Cerebellar cortex (tissue), 1 donor: ENCODE data around the gene ARHGAP24.

Source experiments
- DNase-seq: peaks from one replicate; pipeline ENCODE4 v3.0.0-alpha.2; 2015; ENCODE audit warnings: low spot score

ARHGAP24 gene

GRCh38 chr4:85741381-85741780 lies 266.4 kb downstream of the ARHGAP24 start:
- DNase-seq = peak; percentile 52

- peak; percentile 96 for DNase-seq
Observed at GRCh38 chr4:85741921-85742591, 267.1 kb downstream of the ARHGAP24 start.

- DNase-seq = no peak
Observed at GRCh38 chr4:85744950-85745349, 270.0 kb downstream of the ARHGAP24 start.

GRCh38 chr4:85745939-85746338 lies 271.0 kb downstream of the ARHGAP24 start:
- DNase-seq = no peak

GRCh38 chr4:85747882-85748491 lies 273.0 kb downstream of the ARHGAP24 start:
- peak; percentile 82 for DNase-seq

- no peak for DNase-seq
Observed at GRCh38 chr4:85748654-85749053, 273.7 kb downstream of the ARHGAP24 start.

GRCh38 chr4:85751866-85752265 lies 276.9 kb downstream of the ARHGAP24 start:
- DNase-seq = no peak

GRCh38 chr4:85755285-85755684 lies 280.3 kb downstream of the ARHGAP24 start:
- DNase-seq = no peak

GRCh38 chr4:85756938-85757337 lies 282.0 kb downstream of the ARHGAP24 start:
- DNase-seq = no peak

GRCh38 chr4:85759388-85759787 lies 284.4 kb downstream of the ARHGAP24 start:
- no peak for DNase-seq

GRCh38 chr4:85760511-85760910 lies 285.6 kb downstream of the ARHGAP24 start:
- DNase-seq = no peak

- DNase-seq = no peak
Observed at GRCh38 chr4:85761803-85762528, 287.0 kb downstream of the ARHGAP24 start.

- DNase-seq = no peak
Observed at GRCh38 chr4:85762529-85762871, 287.6 kb downstream of the ARHGAP24 start.

- DNase-seq = no peak
Observed at GRCh38 chr4:85763202-85763601, 288.3 kb downstream of the ARHGAP24 start.

- no peak for DNase-seq
Observed at GRCh38 chr4:85767649-85768048, 292.7 kb downstream of the ARHGAP24 start.

GRCh38 chr4:85769009-85769408 lies 294.1 kb downstream of the ARHGAP24 start:
- no peak for DNase-seq

GRCh38 chr4:85772470-85772869 lies 297.5 kb downstream of the ARHGAP24 start:
- no peak for DNase-seq

- no peak for DNase-seq
Observed at GRCh38 chr4:85773372-85773771, 298.4 kb downstream of the ARHGAP24 start.

- DNase-seq = peak; percentile 11
Observed at GRCh38 chr4:85774000-85774399, 299.1 kb downstream of the ARHGAP24 start.

GRCh38 chr4:85774489-85774888 lies 299.5 kb downstream of the ARHGAP24 start:
- no peak for DNase-seq

- no peak for DNase-seq
Observed at GRCh38 chr4:85776096-85776495, 301.1 kb downstream of the ARHGAP24 start.

- no peak for DNase-seq
Observed at GRCh38 chr4:85776579-85776978, 301.6 kb downstream of the ARHGAP24 start.

GRCh38 chr4:85777908-85778631 lies 303.1 kb downstream of the ARHGAP24 start:
- no peak for DNase-seq
